GM12865 (cell line): Measurements from ENCODE around the gene COL9A3.

Experiments
- DNase-seq: peaks from one replicate; pipeline ENCODE4 v3.0.0; 2010; ENCODE audit warnings: low read depth
- H3K4me3 ChIP-seq: 2 replicates; pipeline ENCODE4 v1.5.1; 2011; ENCODE audit warnings: mild to moderate bottlenecking, low read depth, low read length, control low read depth
- CTCF ChIP-seq: IDR thresholded peaks from 2 replicates; pipeline ENCODE4 v1.5.1; 2011; ENCODE audit warnings: low read length, control low read depth, low read depth, inconsistent platforms; ENCODE audit not compliant: insufficient read depth; ENCODE audit errors: missing control alignments

The COL9A3 gene

GRCh38 chr20:62780204-62780603 lies 36.6 kb upstream of the COL9A3 start:
- TF ChIP-seq CTCF = no peak

DNA sequence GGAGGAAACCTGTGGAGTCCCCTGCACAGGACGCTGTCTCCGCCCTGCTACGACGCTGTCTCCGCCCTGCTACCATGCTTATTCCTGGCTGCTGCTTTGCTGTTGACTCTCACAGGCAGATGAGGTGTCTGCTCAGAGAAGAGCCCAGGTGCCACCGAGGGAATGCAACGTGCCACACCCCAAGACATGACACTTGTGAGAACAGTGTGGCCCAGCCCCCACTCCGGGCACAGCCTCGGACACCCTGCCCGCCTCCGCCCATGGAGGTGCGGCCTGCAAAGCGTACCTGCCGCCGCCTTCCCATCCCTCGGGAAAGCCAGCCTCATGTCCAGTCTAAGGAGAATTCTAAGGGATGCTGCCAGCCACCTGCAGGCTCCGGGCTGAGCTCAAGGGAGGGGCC lies 36.2 kb upstream of the COL9A3 start:
- DNase-seq = no peak
- H3K4me3 ChIP-seq = no peak overlapping the region
- no peak for TF ChIP-seq CTCF

More at GRCh38 chr20:62780204-62780603, 36.6 kb upstream of the COL9A3 start:
- DNase-seq = no peak
- H3K4me3 ChIP-seq = no peak overlapping the region

- H3K4me3 ChIP-seq = no peak overlapping the region
- peak; percentile 9 for TF ChIP-seq CTCF
- DNase-seq = no peak
Measured at GRCh38 chr20:62782149-62782892, 34.5 kb upstream of the COL9A3 start.

- H3K4me3 ChIP-seq = no peak overlapping the region
- no peak for TF ChIP-seq CTCF
- no peak for DNase-seq
Measured at GRCh38 chr20:62782893-62783278, 34.0 kb upstream of the COL9A3 start.

GRCh38 chr20:62784497-62784896 lies 32.4 kb upstream of the COL9A3 start:
- TF ChIP-seq CTCF = no peak
- no peak overlapping the region for H3K4me3 ChIP-seq
- no peak for DNase-seq

DNA sequence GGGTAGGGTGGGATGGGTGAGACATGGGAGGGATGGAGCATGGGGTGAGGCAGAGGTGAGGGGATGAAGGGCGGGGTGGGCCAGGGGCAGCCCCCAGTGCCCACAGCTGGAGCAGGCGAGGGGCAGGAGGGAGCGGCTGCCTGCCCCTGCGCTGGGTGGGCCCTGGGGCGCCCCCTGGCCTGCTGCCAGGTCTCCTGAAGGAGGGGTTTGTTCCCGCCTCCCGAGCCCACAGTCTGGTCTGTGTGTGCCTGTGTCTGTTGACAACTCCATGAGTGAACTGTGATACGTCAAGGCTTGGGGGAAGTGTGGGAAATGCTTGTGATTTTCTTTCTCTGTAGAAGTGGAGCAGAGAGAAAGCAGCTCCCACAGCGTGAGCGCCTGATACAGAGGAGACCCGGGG lies 31.5 kb upstream of the COL9A3 start:
- no peak overlapping the region for H3K4me3 ChIP-seq
- TF ChIP-seq CTCF = no peak
- DNase-seq = no peak

GRCh38 chr20:62786157-62786556 lies 30.7 kb upstream of the COL9A3 start:
- no peak overlapping the region for H3K4me3 ChIP-seq

More at GRCh38 chr20:62786157-62786556, 30.7 kb upstream of the COL9A3 start:
- TF ChIP-seq CTCF = no peak
- no peak for DNase-seq
